Measurements from ENCODE around the gene ANXA6.
A peak's percentile ranks its signal among the peaks of the same experiment; 100 is the strongest.

ANXA6 gene

DNA sequence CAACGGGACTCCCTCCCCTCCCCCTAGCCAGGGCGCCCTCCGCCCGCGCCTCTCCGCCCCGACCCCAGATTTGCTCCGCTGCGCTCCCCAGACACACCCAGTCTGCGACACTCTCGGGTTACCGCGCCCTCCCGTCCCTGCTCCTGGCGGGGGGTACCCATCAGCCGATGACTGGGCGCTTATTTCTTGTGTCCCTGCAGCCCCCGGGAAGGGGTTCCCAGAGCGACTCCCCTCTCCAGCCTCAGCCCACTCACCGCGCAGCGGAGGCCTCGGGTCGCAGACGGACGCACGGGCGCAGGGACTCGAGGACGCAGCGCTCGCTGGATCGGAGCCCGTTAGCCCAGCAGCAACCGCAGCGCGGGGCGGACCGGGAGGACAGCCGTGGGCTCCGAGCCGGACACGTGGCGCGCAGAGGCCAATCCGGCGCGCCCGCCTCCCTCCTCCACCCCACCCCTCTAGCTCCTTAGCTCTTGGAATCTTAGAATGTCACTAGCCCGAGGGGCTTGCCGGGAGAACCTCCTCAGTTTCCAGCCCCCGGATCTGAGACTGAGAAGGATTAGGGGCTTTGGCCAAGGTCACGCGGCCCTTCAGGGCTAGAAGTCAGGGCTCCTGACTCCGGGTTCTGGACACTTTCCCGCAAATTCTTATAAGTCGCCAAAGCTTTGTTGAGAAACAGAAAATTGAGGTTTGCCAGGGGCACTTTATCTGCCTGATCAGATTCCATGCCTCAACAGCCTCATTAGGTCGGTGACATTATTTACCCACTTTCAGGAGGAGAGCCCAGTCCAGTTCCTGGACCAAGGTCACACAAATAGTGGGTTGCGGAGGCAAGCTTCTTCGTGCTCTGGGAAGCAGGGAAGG is at the start of gene ANXA6:
Gene ANXA6 (minus strand): TSS at position 354 of the 861 bp plus-strand sequence. CDS start 9,878 bp downstream, outside the sequence.
- peak; percentile 72 to 79 for DNase-seq

GRCh38 chr5:151205411-151205810 is 47.8 kb upstream of the ANXA6 start:
- DNase-seq: peak in 1 of 2 experiments; percentile 2

DNA sequence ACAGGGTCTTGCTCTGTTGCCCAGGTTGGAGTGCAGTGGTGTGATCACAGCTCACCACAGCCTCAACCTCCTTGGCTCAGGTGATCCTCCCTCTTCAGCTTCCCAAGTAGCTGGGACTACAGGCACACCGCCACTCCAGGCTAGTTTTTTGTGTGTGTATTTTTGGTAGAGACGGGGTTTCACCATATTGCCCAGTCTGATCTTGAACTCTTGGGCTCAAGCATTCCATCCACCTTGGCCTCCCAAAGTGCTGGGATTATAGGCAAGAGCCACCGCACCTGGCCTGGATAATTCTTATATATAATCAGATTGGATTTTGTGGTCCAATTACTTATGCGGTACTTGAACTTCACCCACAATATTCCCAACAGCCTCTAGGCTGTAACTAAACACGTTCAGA is 46.5 kb upstream of the ANXA6 start:
- DNase-seq: peak in 1 of 2 experiments; percentile 1

- peak; percentile 50 to 64 for DNase-seq
These were observed 45.0 kb upstream of the ANXA6 start for GRCh38 chr5:151202381-151203139.

GRCh38 chr5:151200913-151201595 is 43.5 kb upstream of the ANXA6 start:
- DNase-seq: no peak

DNA sequence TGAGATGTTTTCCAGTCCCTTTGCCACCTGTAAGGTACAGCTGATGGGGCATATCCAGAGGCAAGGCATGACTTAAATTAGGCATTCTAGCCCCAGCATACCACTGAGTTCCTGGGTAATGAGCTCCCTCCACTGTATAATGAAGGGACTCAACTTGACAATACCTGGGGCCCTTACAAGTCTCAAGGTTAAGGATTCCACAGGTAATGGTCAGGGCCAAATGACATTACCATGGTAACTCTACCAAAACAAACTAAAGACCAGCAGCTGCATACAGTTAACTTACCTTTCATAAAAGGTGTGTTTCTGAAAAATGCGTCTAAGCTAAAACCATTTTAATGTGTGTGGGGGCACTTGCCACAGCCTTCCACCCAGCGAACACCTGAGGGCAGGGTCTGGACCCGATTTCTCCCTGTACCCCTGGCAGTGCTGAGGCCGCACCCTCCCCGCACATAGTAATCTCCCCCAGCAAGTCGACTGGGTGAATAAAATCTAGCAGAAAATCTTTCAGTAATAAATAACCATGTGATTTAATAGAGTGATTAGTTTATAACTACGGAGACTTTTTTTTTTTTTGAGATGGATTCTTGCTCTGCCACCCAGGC is 42.1 kb upstream of the ANXA6 start:
- DNase-seq: peak in 1 of 2 experiments; percentile 0

- peak in 1 of 2 experiments; percentile 1 for DNase-seq
These were observed 41.3 kb upstream of the ANXA6 start for GRCh38 chr5:151198861-151199260.

DNA sequence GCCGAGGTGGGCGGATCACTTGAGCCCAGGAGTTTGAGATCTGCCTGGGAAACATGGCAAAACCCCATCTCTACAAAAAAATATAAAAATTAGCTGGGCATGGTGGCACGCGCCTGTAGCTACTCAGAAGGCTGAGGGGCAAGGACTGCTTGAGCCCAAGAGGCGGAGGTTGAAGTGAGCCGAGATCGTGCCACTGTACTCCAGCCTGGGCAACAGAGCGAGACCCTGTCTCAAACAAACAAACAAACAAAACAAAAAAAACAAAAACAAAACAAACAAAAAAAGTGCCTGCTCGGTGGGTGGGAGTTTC is 39.7 kb upstream of the ANXA6 start:
- peak in 1 of 2 experiments; percentile 1 for DNase-seq

- peak in 1 of 2 experiments; percentile 2 for DNase-seq
These were observed 39.1 kb upstream of the ANXA6 start for GRCh38 chr5:151196556-151197290.

DNA sequence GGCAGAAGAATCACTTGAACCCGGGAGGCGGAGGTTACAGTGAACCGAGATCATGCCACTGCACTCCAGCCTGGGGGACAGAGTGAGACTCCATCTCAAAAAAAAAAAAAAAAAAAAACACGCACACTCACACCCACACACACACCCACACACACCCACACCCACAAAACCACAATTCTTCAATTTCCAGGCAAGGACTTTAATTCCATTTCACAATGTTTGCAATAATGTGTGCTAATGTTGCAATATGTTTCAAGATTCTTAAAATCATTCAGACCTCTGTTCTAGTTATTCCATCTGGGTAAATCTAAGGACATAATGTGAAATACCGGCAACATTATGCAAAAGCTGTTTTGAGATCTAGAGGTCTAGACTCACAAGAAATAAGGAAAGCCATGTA is 38.0 kb upstream of the ANXA6 start:
- DNase-seq: peak; percentile 17 to 19

- DNase-seq: no peak
These were observed 35.0 kb upstream of the ANXA6 start for GRCh38 chr5:151192626-151193025.

- DNase-seq: peak in 1 of 2 experiments; percentile 0
These were observed 34.1 kb upstream of the ANXA6 start for GRCh38 chr5:151191661-151192060.

DNA sequence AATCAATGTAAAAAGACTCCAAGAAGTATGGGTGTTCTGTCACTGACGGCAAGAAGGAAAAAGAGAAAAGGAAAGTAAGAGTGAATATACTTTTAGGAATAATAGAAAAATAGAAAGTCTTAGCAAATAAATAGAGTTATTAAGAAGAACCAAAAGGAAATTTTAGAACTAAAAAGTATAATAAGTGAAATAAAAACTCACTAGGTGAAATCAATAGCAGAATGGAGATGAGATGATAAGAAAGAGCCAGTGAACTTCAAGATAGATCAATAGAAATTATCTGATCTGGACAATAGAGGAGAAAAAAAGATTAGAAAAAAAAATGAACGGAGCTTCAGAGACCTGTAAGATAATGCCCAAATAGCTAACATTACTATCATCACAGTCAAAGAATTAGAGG is 31.6 kb upstream of the ANXA6 start:
- no peak for DNase-seq

DNA sequence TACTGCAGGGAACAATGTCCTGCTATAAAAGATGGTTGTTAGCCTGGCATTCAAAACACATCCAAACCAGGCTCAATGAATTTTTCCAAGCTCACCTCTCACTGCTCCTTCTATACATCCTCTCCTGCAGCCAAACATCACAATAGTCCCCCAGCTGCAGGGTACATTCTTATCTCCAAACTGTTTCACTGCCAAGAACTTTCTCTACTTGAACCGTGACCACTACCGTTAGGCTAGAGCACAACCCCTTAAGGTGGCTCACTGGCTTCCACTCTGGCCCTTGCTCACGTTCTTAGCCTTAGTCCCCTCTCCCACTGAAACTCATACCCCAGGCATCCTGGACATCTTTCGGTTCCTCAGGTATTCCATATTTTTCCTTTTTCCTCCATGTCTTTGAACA is 29.0 kb upstream of the ANXA6 start:
- no peak for DNase-seq

DNA sequence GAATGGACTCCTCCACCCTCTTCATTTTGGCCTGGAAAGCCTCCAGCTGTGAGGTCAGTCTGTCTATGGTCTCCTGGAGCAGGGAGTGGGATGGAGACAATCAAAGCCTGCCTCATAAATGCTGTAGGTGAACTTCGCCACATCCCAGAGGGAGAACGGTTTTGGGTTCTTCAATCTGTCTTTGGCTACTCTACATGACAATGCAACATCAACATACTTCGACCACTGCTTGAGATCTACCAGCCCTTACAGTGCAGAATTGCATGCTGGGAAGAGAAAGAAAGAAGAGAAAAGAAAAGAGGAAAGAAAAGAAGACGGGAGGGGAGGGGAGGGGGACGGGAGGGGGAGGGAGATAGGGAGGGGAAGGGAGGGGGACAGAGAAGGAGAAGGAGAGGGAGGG is 28.5 kb upstream of the ANXA6 start:
- DNase-seq: no peak

- DNase-seq: peak in 1 of 2 experiments; percentile 1
These were observed 26.9 kb upstream of the ANXA6 start for GRCh38 chr5:151184316-151185042.

DNA sequence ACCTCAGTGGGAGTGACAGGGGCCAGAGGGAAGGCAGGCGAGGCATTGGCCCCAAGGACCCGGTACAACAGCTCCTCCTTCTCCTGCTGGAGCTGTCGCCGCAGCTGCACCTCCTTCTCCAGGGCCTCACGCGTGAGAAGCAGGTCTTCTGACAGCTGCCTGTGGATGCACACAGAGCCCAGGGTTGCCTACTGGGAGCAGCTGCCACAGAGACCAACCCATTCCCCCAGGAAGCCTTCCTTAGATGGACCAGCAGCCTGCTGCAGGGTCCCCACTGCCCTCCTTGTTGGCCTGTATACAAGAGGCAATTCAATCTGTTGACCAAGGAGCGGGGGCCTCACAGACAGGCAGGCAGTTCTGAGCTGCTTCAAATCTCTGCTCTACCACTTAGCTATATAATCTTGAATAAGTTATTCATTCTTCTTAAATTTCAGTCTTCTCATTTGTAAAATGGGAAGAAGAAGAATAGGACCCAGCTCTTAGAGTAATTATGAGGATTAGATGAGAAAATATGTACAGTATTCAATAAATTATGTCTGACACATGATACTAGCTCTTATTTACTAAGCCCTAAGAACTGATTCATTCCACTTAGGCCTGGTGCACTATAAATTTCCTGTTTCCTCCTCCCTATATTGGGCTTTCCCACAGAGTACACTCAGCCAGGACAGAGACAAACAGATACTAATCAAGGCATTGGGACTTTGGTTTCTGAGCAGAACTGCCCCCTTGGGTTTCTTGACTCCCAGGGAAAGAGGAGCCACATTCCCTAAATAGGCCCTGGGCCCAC is 26.1 kb upstream of the ANXA6 start:
- DNase-seq: peak in 1 of 2 experiments; percentile 1

- DNase-seq: peak in 1 of 2 experiments; percentile 1
These were observed 25.4 kb upstream of the ANXA6 start for GRCh38 chr5:151182976-151183375.

GRCh38 chr5:151182524-151182900 is 24.9 kb upstream of the ANXA6 start:
- DNase-seq: peak in 1 of 2 experiments; percentile 1

DNA sequence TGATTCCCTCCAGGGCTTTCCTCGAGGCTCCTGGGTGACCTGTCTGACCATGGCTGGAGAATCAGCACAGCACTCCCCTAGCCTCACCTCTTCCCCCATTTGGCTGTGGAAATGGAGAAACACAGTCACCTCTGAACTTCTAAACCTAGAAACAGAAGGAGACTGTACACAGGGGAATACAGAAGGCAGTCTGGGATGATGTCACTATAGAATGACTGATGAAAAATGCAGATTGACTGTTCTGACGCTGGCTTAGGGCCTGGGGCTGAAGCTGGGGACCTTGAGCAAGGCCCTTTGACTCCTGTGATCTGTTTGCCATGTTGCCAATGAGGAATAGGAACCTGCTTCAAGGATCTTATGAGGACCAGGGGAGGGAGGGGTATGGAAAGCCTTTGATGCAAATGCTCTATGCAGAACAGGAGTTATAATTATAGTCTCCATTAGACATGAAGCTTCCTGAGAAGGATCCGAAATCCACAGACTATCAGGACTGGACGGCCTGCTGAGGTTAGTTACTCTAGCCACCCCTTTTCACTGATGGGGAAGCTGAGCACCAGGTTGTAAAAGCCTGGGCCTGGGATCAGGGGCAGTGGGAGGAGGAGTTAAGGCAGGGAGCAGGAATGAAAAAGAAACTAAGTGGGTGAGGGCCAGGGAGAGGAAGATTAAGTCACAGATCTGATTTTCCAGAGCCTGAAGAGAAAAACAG is 24.4 kb upstream of the ANXA6 start:
- DNase-seq: peak in 1 of 2 experiments; percentile 1
